ENCODE results near the gene PSMG3. TPM values are rescaled to one million over a fixed set of nuclear protein-coding genes. Genes with fewer than 3 reads are reported as not detected.

The PSMG3 gene
- polyA plus RNA-seq, 2 of the 4 experiments (the other 2 are of a cell fraction): 75.9 to 89.3 TPM

GRCh38 chr7:1550846-1551155, 19.0 kb downstream of the PSMG3 start:
- no peak for ATAC-seq

GRCh38 chr7:1550005-1550845, 19.6 kb downstream of the PSMG3 start:
- POLR2A ChIA-PET: no interaction called here
- Histone ChIP-seq H3K4me3 (no peak overlapping the region), H3K27ac (0 out of 6 replicates have a peak overlapping the region, but pooled peaks of 1 of the 2 experiments have one; percentile 26), H3K4me1 (peaks cover 41% of the 10 kb centered on the region), H3K9me3 (no peaks in the 10 kb centered on the region), H3K4me2 (no peak overlapping the region)
- DNase-seq (ENCODE audit: low read depth in 1 of 2, low spot score in 1 of 2) (no peak), FAIRE-seq (no peak), ATAC-seq (no peak)
- TF ChIP-seq MAZ (IDR thresholded peaks at IDR 0.05; ENCODE audit: borderline replicate concordance, low read depth, low read length): no peak
- TF ChIP-seq TFCP2L1 (CRISPR knock-in tag; IDR thresholded peaks at IDR 0.05): no peak
- no peak for TF ChIP-seq ELK1 (IDR thresholded peaks at IDR 0.05; ENCODE audit: low read depth, low read length)
- no peak for TF ChIP-seq KDM1A (IDR thresholded peaks at IDR 0.05; ENCODE audit: low read depth)
- TF ChIP-seq RAD21 (conservative IDR thresholded peaks at IDR 0.05 in 1 of 2, IDR thresholded peaks at IDR 0.05 in 1 of 2): no peak
- TF ChIP-seq JUNB (IDR thresholded peaks at IDR 0.05): no peak
- no peak for TF ChIP-seq E2F6 (IDR thresholded peaks at IDR 0.05; ENCODE audit: borderline replicate concordance, low read depth)
- TF ChIP-seq CBX8 (IDR thresholded peaks at IDR 0.05): no peak
- no peak for TF ChIP-seq CHD4 (IDR thresholded peaks at IDR 0.05; ENCODE audit: borderline replicate concordance)
- no peak for TF ChIP-seq FOSL2 (IDR thresholded peaks at IDR 0.05)
- no peak for TF ChIP-seq FOSL2 (CRISPR knock-in tag; IDR thresholded peaks at IDR 0.05)
- no peak for TF ChIP-seq HDAC2 (IDR thresholded peaks at IDR 0.05)
- WGBS (ENCODE audit: missing lambda C conversion rate): 95% methylated on average over 15 of the region's 42 CpGs
- CTCF ChIA-PET: interaction anchor here (0.5 kb wide), 1 partner anchor 815 kb away, joined by 5 read pairs; no protein-coding TSS in a partner anchor

More at GRCh38 chr7:1550846-1551155, 19.0 kb downstream of the PSMG3 start:
- DNase-seq (ENCODE audit: low read depth in 1 of 2, low spot score in 1 of 2) (no peak), FAIRE-seq (no peak)
- Histone ChIP-seq H3K4me1 (peaks cover 39% of the 10 kb centered on the region), H3K9me3 (no peaks in the 10 kb centered on the region), H3K27ac (no peak overlapping the region), H3K4me3 (no peak overlapping the region), H3K4me2 (no peak overlapping the region)
- TF ChIP-seq KDM5A (IDR thresholded peaks at IDR 0.05) (no peak), RCOR1 (IDR thresholded peaks at IDR 0.05; ENCODE audit: low read depth, low read length) (no peak), TP53 (CRISPR knock-in tag; IDR thresholded peaks at IDR 0.05) (no peak), FOSB (CRISPR knock-in tag; IDR thresholded peaks at IDR 0.05) (no peak), ATOH8 (CRISPR knock-in tag; IDR thresholded peaks at IDR 0.05; ENCODE audit: low read depth) (no peak), NR3C1 (IDR thresholded peaks at IDR 0.05) (no peak), RAD21 (conservative IDR thresholded peaks at IDR 0.05 in 1 of 2, IDR thresholded peaks at IDR 0.05 in 1 of 2) (no peak), JUNB (IDR thresholded peaks at IDR 0.05) (no peak), MYC (IDR thresholded peaks at IDR 0.05; ENCODE audit: borderline replicate concordance, low read length) (no peak), FOSL2 (IDR thresholded peaks at IDR 0.05) (no peak), FOSL2 (CRISPR knock-in tag; IDR thresholded peaks at IDR 0.05) (no peak), MAZ (IDR thresholded peaks at IDR 0.05; ENCODE audit: borderline replicate concordance, low read depth, low read length) (no peak)
- POLR2A ChIA-PET: no interaction called here
- 94% methylated on average over 13 of the region's 17 CpGs for WGBS (ENCODE audit: missing lambda C conversion rate)
- CTCF ChIA-PET: interaction anchor here (0.5 kb wide), 1 partner anchor 814 kb away, joined by 5 read pairs; no protein-coding TSS in a partner anchor

- 94% methylated on average over 20 of the region's 27 CpGs for WGBS (ENCODE audit: missing lambda C conversion rate)
- no peak for ATAC-seq
- DNase-seq (ENCODE audit: low read depth in 1 of 2, low spot score in 1 of 2): no peak
- Histone ChIP-seq H3K4me1 (peaks cover 42% of the 10 kb centered on the region), H3K4me3 (no peak overlapping the region), H3K9me3 (no peaks in the 10 kb centered on the region), H3K4me2 (no peak overlapping the region), H3K27ac (no peak overlapping the region)
- no peak for FAIRE-seq
- TF ChIP-seq POLR2AphosphoS2 (conservative IDR thresholded peaks at IDR 0.05; ENCODE audit: low read length) (peak; percentile 74), ELK1 (IDR thresholded peaks at IDR 0.05; ENCODE audit: low read depth, low read length) (no peak), TFCP2L1 (CRISPR knock-in tag; IDR thresholded peaks at IDR 0.05) (peak; percentile 28; the same call in 1 of the 2 replicates), REST (IDR thresholded peaks at IDR 0.05) (no peak), MAFK (IDR thresholded peaks at IDR 0.05; ENCODE audit: partially characterized antibody) (no peak)
- CTCF ChIA-PET: interaction anchor here (1.2 to 18.4 kb wide), 2 partner anchors 7 to 14 kb away, joined by 4 to 204 read pairs; partner anchors contain the start of gene TMEM184A
- POLR2A ChIA-PET: no interaction called here
Measured at GRCh38 chr7:1549357-1550004, 20.4 kb downstream of the PSMG3 start.
